WTC11 (cell line): ENCODE data around the gene CRB1. TPM values are rescaled to one million over a fixed set of nuclear protein-coding genes. Genes with fewer than 3 reads are reported as not detected.

Experiments
- ATAC-seq: fragments of 200-7000 bp; cut with Tn5 transposase; 2 replicates; pipeline ENCODE4 v1.10.0; 2021; ENCODE audit warnings: mild to moderate bottlenecking, moderate library complexity
- CTCF ChIA-PET: fragments of 300-600 bp; sonication (Branson Sonifier 250); formaldehyde crosslinking; loops from one replicate; lab custom pipeline; 2021; ENCODE audit warnings: antibody characterized with exemption; lab: Charles Lee
- POLR2A ChIA-PET: fragments of 350-600 bp; sonication (Branson Sonifier 250); formaldehyde crosslinking; loops from one replicate; lab custom pipeline; 2021; ENCODE audit warnings: antibody characterized with exemption; lab: Charles Lee
- DNase-seq: peaks from one replicate; pipeline ENCODE4 v3.0.0; 2021; ENCODE audit warnings: low spot score
- H3K27ac Mint-ChIP-seq: 2 replicates; pipeline ENCODE4 v1.8.0; 2021; ENCODE audit warnings: mixed read lengths
- H3K27me3 Mint-ChIP-seq: 2 replicates; pipeline ENCODE4 v1.8.0; 2021; ENCODE audit warnings: low read depth, mild to moderate bottlenecking, moderate library complexity, mixed read lengths
- H3K36me3 Mint-ChIP-seq: 2 replicates; pipeline ENCODE4 v1.8.0; 2021; ENCODE audit warnings: mixed read lengths
- H3K4me1 Mint-ChIP-seq: 2 replicates; pipeline ENCODE4 v1.8.0; 2022; ENCODE audit warnings: mixed read lengths
- H3K4me3 Mint-ChIP-seq: 2 replicates; pipeline ENCODE4 v1.8.0; 2021; ENCODE audit warnings: mild to moderate bottlenecking, moderate library complexity, mixed read lengths
- H3K9me3 Mint-ChIP-seq: 2 replicates; pipeline ENCODE4 v1.8.0; 2021; ENCODE audit warnings: mixed read lengths
- FOXP1 ChIP-seq: sonication (generic); formaldehyde crosslinking; IDR thresholded peaks from 2 replicates; pipeline ENCODE4 v1.8.0; 2022; ENCODE audit warnings: missing genetic modification reagents, mild to moderate bottlenecking, moderate library complexity, borderline replicate concordance
- SMAD3 ChIP-seq: sonication (generic); formaldehyde crosslinking; IDR thresholded peaks from 2 replicates; pipeline ENCODE4 v1.8.0; 2022; ENCODE audit warnings: missing genetic modification reagents, mild to moderate bottlenecking, borderline replicate concordance
- ZNF219 ChIP-seq: sonication (generic); formaldehyde crosslinking; IDR thresholded peaks from 2 replicates; pipeline ENCODE4 v1.8.0; 2023; ENCODE audit warnings: missing genetic modification reagents, mild to moderate bottlenecking, borderline replicate concordance
- total RNA-seq: library from RNA; stranded (reverse); gene quantifications from 3 replicates; pipeline ENCODE4 v1.2.3, GENCODE V29; 2021
- TF ChIP-seq, protein P1 (sequence below): fragments of 250-450 bp; sonication (Bioruptor Pico); IDR thresholded peaks from 2 replicates; pipeline ENCODE4 v1.8.0; 2021; ENCODE audit warnings: mild to moderate bottlenecking
- TF ChIP-seq, protein P2 (sequence below): sonication (generic); formaldehyde crosslinking; IDR thresholded peaks from 2 replicates; pipeline ENCODE4 v1.8.0; 2023; ENCODE audit warnings: missing genetic modification reagents, mild to moderate bottlenecking, borderline replicate concordance
- TF ChIP-seq, protein P3 (sequence below): sonication (generic); formaldehyde crosslinking; IDR thresholded peaks from 2 replicates; pipeline ENCODE4 v1.8.0; 2023; ENCODE audit warnings: mild to moderate bottlenecking, missing genetic modification reagents
- TF ChIP-seq, protein P4 (sequence below): sonication (generic); formaldehyde crosslinking; IDR thresholded peaks from 2 replicates; pipeline ENCODE4 v1.8.1; 2023; ENCODE audit warnings: mild to moderate bottlenecking, missing genetic modification reagents, borderline replicate concordance
- TF ChIP-seq, protein P5 (sequence below): sonication (generic); formaldehyde crosslinking; IDR thresholded peaks from 2 replicates; pipeline ENCODE4 v1.8.1; 2022; ENCODE audit warnings: missing genetic modification reagents, borderline replicate concordance
- TF ChIP-seq, protein P6 (sequence below): fragments of 250-450 bp; sonication (Bioruptor Pico); IDR thresholded peaks from 2 replicates; pipeline ENCODE4 v1.9.0; 2021; ENCODE audit warnings: moderate library complexity, mild to moderate bottlenecking, inconsistent platforms, borderline replicate concordance

Gene CRB1
- total RNA-seq, 1 experiment from 2014 or later = 0.11 TPM

DNA sequence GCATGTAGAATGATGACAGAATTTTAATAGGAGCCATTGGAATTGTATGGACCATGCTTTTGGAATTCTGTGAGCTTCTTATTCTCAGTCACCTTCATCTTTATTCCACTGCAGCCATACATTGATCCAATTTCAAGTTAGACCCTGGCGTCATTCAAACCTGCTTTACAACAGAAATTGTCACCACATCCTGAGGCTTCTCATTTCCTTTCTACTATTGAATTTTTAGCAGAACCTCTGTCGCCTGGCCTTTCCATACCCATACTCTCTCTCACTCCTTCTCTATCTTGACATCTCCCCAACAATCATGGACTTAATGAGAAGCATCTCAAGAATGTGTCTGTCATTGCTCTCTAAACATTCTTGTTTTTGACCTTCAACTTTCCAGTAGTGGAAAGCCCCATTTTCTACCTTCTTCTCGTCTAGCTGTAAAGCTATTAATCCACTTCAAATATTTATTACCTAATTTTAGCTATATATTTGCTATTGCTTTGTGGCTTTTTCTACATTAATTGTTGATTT lies 74.1 kb downstream of the CRB1 start:
- Mint-ChIP-seq H3K4me1 (peaks cover 5% of the 10 kb centered on the region), H3K27me3 (no peaks in the 10 kb centered on the region), H3K4me3 (no peak overlapping the region), H3K36me3 (no peaks in the 10 kb centered on the region), H3K27ac (no peak overlapping the region), H3K9me3 (no peaks in the 10 kb centered on the region)
- TF ChIP-seq, protein P1, sequence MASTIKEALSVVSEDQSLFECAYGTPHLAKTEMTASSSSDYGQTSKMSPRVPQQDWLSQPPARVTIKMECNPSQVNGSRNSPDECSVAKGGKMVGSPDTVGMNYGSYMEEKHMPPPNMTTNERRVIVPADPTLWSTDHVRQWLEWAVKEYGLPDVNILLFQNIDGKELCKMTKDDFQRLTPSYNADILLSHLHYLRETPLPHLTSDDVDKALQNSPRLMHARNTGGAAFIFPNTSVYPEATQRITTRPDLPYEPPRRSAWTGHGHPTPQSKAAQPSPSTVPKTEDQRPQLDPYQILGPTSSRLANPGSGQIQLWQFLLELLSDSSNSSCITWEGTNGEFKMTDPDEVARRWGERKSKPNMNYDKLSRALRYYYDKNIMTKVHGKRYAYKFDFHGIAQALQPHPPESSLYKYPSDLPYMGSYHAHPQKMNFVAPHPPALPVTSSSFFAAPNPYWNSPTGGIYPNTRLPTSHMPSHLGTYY (CRISPR knock-in tag) = no peak
- POLR2A ChIA-PET = no interaction called here
- ATAC-seq (peak; percentile 36; the same call in 1 of the 2 replicates), DNase-seq (no peak)
- CTCF ChIA-PET = interaction anchor here (1.5 to 1.7 kb wide), 2 partner anchors 15 to 58 kb away, joined by 3 to 5 read pairs; no protein-coding TSS in a partner anchor

DNA sequence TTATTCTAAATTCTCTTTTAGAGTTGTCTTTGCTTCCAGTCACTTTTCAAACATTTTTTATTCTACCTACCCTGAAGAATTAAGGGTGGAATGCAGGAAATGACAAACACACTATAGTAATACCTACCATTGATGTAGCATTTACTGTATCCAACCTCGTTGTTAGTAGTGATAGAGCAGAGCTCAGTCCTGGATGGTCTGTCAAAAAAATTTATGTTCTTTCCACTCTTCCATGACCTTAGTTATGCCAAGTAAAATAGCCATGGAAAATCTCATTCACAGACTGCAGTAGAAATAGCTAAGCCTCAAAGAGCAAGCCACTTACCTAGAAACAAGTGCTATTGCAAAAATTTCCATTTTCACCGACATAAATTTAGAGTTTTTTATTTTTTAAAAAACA lies 74.6 kb downstream of the CRB1 start:
- TF ChIP-seq ZNF219 (CRISPR knock-in tag) (no peak), FOXP1 (no peak), SMAD3 (no peak)
- TF ChIP-seq, protein P2, sequence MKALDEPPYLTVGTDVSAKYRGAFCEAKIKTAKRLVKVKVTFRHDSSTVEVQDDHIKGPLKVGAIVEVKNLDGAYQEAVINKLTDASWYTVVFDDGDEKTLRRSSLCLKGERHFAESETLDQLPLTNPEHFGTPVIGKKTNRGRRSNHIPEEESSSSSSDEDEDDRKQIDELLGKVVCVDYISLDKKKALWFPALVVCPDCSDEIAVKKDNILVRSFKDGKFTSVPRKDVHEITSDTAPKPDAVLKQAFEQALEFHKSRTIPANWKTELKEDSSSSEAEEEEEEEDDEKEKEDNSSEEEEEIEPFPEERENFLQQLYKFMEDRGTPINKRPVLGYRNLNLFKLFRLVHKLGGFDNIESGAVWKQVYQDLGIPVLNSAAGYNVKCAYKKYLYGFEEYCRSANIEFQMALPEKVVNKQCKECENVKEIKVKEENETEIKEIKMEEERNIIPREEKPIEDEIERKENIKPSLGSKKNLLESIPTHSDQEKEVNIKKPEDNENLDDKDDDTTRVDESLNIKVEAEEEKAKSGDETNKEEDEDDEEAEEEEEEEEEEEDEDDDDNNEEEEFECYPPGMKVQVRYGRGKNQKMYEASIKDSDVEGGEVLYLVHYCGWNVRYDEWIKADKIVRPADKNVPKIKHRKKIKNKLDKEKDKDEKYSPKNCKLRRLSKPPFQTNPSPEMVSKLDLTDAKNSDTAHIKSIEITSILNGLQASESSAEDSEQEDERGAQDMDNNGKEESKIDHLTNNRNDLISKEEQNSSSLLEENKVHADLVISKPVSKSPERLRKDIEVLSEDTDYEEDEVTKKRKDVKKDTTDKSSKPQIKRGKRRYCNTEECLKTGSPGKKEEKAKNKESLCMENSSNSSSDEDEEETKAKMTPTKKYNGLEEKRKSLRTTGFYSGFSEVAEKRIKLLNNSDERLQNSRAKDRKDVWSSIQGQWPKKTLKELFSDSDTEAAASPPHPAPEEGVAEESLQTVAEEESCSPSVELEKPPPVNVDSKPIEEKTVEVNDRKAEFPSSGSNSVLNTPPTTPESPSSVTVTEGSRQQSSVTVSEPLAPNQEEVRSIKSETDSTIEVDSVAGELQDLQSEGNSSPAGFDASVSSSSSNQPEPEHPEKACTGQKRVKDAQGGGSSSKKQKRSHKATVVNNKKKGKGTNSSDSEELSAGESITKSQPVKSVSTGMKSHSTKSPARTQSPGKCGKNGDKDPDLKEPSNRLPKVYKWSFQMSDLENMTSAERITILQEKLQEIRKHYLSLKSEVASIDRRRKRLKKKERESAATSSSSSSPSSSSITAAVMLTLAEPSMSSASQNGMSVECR = no peak
- TF ChIP-seq, protein P3, sequence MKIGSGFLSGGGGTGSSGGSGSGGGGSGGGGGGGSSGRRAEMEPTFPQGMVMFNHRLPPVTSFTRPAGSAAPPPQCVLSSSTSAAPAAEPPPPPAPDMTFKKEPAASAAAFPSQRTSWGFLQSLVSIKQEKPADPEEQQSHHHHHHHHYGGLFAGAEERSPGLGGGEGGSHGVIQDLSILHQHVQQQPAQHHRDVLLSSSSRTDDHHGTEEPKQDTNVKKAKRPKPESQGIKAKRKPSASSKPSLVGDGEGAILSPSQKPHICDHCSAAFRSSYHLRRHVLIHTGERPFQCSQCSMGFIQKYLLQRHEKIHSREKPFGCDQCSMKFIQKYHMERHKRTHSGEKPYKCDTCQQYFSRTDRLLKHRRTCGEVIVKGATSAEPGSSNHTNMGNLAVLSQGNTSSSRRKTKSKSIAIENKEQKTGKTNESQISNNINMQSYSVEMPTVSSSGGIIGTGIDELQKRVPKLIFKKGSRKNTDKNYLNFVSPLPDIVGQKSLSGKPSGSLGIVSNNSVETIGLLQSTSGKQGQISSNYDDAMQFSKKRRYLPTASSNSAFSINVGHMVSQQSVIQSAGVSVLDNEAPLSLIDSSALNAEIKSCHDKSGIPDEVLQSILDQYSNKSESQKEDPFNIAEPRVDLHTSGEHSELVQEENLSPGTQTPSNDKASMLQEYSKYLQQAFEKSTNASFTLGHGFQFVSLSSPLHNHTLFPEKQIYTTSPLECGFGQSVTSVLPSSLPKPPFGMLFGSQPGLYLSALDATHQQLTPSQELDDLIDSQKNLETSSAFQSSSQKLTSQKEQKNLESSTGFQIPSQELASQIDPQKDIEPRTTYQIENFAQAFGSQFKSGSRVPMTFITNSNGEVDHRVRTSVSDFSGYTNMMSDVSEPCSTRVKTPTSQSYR (CRISPR knock-in tag) = no peak
- TF ChIP-seq, protein P4, sequence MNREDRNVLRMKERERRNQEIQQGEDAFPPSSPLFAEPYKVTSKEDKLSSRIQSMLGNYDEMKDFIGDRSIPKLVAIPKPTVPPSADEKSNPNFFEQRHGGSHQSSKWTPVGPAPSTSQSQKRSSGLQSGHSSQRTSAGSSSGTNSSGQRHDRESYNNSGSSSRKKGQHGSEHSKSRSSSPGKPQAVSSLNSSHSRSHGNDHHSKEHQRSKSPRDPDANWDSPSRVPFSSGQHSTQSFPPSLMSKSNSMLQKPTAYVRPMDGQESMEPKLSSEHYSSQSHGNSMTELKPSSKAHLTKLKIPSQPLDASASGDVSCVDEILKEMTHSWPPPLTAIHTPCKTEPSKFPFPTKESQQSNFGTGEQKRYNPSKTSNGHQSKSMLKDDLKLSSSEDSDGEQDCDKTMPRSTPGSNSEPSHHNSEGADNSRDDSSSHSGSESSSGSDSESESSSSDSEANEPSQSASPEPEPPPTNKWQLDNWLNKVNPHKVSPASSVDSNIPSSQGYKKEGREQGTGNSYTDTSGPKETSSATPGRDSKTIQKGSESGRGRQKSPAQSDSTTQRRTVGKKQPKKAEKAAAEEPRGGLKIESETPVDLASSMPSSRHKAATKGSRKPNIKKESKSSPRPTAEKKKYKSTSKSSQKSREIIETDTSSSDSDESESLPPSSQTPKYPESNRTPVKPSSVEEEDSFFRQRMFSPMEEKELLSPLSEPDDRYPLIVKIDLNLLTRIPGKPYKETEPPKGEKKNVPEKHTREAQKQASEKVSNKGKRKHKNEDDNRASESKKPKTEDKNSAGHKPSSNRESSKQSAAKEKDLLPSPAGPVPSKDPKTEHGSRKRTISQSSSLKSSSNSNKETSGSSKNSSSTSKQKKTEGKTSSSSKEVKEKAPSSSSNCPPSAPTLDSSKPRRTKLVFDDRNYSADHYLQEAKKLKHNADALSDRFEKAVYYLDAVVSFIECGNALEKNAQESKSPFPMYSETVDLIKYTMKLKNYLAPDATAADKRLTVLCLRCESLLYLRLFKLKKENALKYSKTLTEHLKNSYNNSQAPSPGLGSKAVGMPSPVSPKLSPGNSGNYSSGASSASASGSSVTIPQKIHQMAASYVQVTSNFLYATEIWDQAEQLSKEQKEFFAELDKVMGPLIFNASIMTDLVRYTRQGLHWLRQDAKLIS (CRISPR knock-in tag) = no peak
- TF ChIP-seq, protein P5, sequence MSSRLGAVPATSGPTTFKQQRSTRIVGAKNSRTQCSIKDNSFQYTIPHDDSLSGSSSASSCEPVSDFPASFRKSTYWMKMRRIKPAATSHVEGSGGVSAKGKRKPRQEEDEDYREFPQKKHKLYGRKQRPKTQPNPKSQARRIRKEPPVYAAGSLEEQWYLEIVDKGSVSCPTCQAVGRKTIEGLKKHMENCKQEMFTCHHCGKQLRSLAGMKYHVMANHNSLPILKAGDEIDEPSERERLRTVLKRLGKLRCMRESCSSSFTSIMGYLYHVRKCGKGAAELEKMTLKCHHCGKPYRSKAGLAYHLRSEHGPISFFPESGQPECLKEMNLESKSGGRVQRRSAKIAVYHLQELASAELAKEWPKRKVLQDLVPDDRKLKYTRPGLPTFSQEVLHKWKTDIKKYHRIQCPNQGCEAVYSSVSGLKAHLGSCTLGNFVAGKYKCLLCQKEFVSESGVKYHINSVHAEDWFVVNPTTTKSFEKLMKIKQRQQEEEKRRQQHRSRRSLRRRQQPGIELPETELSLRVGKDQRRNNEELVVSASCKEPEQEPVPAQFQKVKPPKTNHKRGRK = no peak
- TF ChIP-seq, protein P6, sequence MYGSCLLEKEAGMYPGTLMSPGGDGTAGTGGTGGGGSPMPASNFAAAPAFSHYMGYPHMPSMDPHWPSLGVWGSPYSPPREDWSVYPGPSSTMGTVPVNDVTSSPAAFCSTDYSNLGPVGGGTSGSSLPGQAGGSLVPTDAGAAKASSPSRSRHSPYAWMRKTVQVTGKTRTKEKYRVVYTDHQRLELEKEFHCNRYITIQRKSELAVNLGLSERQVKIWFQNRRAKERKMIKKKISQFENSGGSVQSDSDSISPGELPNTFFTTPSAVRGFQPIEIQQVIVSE (CRISPR knock-in tag) = no peak
- Mint-ChIP-seq H3K27me3 (no peaks in the 10 kb centered on the region), H3K9me3 (no peaks in the 10 kb centered on the region), H3K27ac (no peak overlapping the region), H3K36me3 (no peaks in the 10 kb centered on the region), H3K4me3 (no peak overlapping the region), H3K4me1 (peaks cover 5% of the 10 kb centered on the region)
- ChIA-PET POLR2A (no interaction called here), CTCF (interaction anchor here (1.5 to 1.7 kb wide), 2 partner anchors 14 to 58 kb away, joined by 3 to 5 read pairs; no protein-coding TSS in a partner anchor)
- ATAC-seq (no peak), DNase-seq (no peak)
